HEK293T (cell line): ENCODE results near the gene UIMC1.

Experiments used
- ELF4 ChIP-seq: fragments of 450-650 bp; IDR thresholded peaks from 2 replicates; pipeline ENCODE4 v1.6.1; 2017; ENCODE audit warnings: antibody characterized with exemption
- FOXA1 ChIP-seq: fragments of 450-650 bp; IDR thresholded peaks from 2 replicates; pipeline ENCODE4 v1.6.1; 2016; ENCODE audit warnings: mild to moderate bottlenecking
- FOXK2 ChIP-seq: fragments of 450-650 bp; IDR thresholded peaks from 2 replicates; pipeline ENCODE4 v1.6.1; 2016; ENCODE audit warnings: mild to moderate bottlenecking
- FOXM1 ChIP-seq: fragments of 450-650 bp; IDR thresholded peaks from 2 replicates; pipeline ENCODE4 v1.6.1; 2017; ENCODE audit warnings: mild to moderate bottlenecking, borderline replicate concordance
- HDGF ChIP-seq: fragments of 450-650 bp; IDR thresholded peaks from 2 replicates; pipeline ENCODE4 v1.6.1; 2017; ENCODE audit warnings: antibody characterized with exemption, borderline replicate concordance
- L3MBTL2 ChIP-seq: fragments of 450-650 bp; conservative IDR thresholded peaks from 2 replicates; pipeline ENCODE4 v1.6.1; 2016; ENCODE audit warnings: mild to moderate bottlenecking
- PKNOX1 ChIP-seq: fragments of 450-650 bp; IDR thresholded peaks from 2 replicates; pipeline ENCODE4 v1.6.1; 2016
- SP1 ChIP-seq: fragments of 450-650 bp; IDR thresholded peaks from 2 replicates; pipeline ENCODE4 v1.6.1; 2017
- TARDBP ChIP-seq: fragments of 450-650 bp; IDR thresholded peaks from 2 replicates; pipeline ENCODE4 v1.6.1; 2016
- ZNF384 ChIP-seq: fragments of 450-650 bp; IDR thresholded peaks from 2 replicates; pipeline ENCODE4 v1.6.1; 2016

GRCh38 chr5:176878906-176879662 is 127.5 kb downstream of the UIMC1 start:
- TF ChIP-seq FOXM1 (no peak), ZNF384 (no peak), SP1 (no peak), FOXK2 (no peak), L3MBTL2 (no peak), FOXA1 (no peak), TARDBP (no peak), HDGF (no peak), PKNOX1 (no peak), ELF4 (no peak)
